HG03354 (cell line): ENCODE measurements around the gene ZC3H14.
"Not testable (repeated sequence)": the region's sequence is repeated elsewhere in the genome, so short reads cannot be mapped to it uniquely, and the experiment has no call there.

Experiments
- ATAC-seq: cut with Tn5 transposase; IDR thresholded peaks from one replicate; pipeline ENCODE4 v1.9.1; 2021; ENCODE audit warnings: mild to moderate bottlenecking; ENCODE audit not compliant: unreplicated experiment, poor library complexity, severe bottlenecking

The ZC3H14 gene

GRCh38 chr14:88562831-88563686 lies at the start of gene ZC3H14:
Gene ZC3H14, plus strand, starts transcription at chr14:88563037. Its CDS starts 97 bp downstream, at chr14:88563134.
- peak; percentile 95 for ATAC-seq

DNA sequence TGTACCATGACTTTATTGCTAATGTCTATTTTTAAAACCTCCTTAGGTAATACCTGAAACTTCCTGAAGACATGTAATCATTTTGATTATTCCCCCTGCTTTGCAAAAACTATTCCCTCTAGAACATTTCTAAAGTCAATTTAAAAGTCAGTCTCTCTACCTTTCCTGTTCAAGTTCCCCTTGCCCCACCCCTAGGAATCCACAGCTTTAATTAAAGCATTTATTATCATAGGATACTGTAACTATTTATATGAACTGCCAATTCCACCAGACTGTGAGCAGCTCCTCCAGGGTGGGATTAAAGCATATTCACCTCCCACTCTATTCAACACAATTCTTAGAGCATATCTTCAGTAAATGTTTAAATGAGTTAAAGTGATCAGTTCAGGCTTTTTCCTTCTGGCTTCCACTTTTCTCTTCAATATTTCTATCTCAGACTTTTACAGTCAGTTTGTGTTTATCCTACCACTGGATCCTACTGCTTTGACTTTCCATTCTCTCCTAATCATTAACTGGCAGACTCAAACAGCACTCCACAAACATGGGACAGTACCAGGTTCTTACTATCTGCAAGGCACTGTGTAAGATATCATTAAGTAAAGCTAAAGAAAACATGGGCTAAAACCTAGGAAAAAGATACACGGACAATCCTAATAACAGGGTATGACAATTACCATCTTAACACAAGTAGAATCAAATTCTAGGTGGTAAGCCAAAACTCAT lies 47.2 kb upstream of the ZC3H14 start:
- ATAC-seq = no peak

GRCh38 chr14:88516861-88517357 lies 45.9 kb upstream of the ZC3H14 start:
- ATAC-seq = no peak

GRCh38 chr14:88518592-88519512 lies 44.0 kb upstream of the ZC3H14 start:
- ATAC-seq = no peak

- ATAC-seq = no peak
Measured at GRCh38 chr14:88519907-88520306, 42.9 kb upstream of the ZC3H14 start.

- no peak for ATAC-seq
Measured at GRCh38 chr14:88521818-88522217, 41.0 kb upstream of the ZC3H14 start.

GRCh38 chr14:88522393-88522792 lies 40.4 kb upstream of the ZC3H14 start:
- no peak for ATAC-seq

GRCh38 chr14:88529889-88530288 lies 32.9 kb upstream of the ZC3H14 start:
- ATAC-seq = not testable (repeated sequence)

DNA sequence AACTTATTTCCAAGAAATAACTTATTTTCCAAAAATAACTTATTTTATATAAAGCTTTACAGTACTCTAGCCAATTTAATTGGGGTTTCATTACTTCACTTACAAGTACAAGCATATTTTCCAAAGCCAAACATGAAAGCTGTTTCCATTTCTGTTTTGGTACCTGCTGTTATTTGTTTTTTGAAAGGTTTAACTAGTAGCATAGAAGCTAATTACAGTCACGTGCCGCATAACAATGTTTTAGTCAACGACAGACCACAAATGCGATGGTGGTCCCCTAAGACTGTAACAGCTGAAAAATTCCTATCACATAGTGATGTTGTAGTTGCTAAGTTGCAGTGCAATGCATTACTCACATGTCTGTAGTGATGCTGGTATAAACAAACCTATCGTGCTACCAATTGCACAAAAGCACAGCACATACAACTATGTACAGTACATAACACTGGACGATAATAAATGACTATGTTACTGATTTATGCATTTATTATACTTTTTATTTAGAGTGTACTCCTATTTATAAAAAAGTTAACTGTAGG lies 29.7 kb upstream of the ZC3H14 start:
- no peak for ATAC-seq

GRCh38 chr14:88535149-88535548 lies 27.7 kb upstream of the ZC3H14 start:
- peak; percentile 52 for ATAC-seq

DNA sequence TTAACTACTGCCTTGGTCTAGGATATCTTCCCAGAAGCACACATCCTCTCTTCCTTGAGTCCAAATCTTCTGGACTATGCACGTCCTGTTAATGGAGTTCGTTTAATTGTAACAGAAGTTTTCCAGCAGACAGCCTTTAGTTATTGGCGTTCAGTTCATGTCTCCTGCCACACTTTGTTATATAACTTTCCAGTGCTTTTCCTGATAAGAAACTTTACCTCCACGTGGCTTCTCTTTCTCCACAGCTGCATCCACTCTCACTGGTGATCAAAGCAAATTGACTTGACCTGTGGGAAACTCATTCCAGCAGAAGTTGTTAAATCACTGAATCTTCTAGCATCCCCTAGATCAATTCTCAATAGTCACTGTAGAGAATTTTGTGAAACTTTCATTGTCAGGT lies 27.0 kb upstream of the ZC3H14 start:
- ATAC-seq = no peak

GRCh38 chr14:88541324-88541723 lies 21.5 kb upstream of the ZC3H14 start:
- no peak for ATAC-seq

GRCh38 chr14:88542857-88543795 lies 19.7 kb upstream of the ZC3H14 start:
- no peak for ATAC-seq

GRCh38 chr14:88545256-88545655 lies 17.6 kb upstream of the ZC3H14 start:
- ATAC-seq = no peak

DNA sequence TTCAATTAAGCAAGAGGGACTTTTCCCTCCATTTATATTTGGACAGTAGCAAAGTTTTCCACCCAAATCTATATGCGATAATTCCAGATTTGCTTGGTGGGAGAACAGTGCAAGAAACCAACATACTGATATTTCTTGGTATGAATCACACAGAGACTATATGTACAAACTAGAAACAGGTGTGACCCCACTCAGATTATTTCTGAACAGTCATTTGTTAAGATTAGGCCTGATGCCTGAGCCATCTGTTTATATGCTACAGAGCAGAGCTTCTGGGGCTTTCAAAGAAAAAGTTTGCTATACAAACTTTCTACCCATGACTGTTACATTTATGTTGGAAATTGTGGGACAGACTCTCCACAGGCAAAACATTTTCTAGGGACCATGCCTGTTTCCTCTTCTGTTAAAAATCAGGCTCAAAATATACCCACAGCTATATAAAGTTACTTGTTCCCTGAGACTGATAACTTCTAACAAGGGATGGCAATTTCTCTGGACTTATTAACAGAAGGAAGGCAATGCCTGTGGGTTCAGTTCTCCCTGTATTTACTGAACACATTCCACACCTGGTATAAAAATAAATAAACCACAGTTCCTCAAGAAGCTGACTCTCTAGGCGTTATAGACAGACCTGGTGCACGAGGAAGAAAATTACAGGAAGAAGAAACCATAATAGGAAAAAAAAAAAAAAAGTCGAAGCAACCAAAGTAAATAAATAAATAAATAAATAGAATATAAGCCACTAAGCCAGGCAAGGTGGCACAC lies 16.0 kb upstream of the ZC3H14 start:
- no peak for ATAC-seq

GRCh38 chr14:88547386-88547780 lies 15.5 kb upstream of the ZC3H14 start:
- ATAC-seq = no peak

DNA sequence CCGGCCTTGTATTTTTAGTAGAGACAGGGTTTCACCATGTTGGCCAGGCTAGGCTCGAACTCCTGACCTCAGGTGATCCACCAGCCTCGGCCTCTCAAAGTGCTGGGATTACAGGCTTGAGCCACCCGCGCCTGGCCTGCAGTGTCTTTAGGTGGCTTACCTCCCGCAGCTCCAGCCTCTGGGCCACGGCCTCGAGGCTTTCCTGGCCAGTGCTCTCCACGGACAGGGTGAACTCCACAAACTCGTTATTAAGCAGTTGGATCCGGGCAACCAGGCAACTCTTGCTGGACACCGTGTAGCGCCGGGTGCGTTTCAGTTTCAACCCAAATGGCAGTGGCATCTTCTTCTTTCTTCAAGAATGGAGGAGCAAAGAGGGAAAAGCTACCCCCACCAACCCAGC lies 12.8 kb upstream of the ZC3H14 start:
- no peak for ATAC-seq
